ENCODE data around the gene MORN1.
"Not testable (repeated sequence)": the region's sequence is repeated elsewhere in the genome, so short reads cannot be mapped to it uniquely, and the experiment has no call there.

Gene MORN1

DNA sequence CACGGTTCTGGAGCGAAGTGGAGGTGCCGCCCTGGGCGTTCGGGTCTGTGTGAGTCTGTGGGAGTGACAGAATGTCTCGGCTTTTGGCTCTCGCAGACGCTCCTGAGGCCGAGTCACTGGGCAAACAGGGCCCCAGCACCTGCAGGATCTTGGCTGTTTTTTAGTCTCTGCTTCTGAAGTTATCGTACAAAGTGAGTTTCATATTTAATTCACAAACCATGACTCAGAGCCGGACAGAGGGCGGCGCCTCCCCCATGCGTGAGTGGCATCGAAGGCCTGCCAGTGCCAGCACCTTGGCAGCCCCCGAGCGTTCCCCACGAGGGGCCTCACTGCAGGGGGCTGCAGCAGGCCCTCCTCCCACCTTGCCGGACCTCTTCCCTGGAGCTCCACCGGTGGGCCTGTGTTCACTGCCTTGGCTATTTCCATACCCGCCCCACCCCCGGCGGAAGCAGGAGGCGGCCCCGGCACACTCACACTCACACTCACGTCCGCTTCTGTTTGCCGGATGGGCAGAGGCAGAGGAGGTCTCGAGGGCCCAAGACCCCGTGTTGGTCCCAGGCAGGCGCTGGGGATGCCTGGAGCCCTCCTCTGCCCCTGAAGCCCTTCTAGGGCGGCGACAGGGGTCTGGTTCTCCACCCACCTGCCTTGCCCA lies 56.3 kb downstream of the MORN1 start:
- no peak for DNase-seq

- DNase-seq = no peak
These were observed 57.0 kb downstream of the MORN1 start for GRCh38 chr1:2334366-2334765.

DNA sequence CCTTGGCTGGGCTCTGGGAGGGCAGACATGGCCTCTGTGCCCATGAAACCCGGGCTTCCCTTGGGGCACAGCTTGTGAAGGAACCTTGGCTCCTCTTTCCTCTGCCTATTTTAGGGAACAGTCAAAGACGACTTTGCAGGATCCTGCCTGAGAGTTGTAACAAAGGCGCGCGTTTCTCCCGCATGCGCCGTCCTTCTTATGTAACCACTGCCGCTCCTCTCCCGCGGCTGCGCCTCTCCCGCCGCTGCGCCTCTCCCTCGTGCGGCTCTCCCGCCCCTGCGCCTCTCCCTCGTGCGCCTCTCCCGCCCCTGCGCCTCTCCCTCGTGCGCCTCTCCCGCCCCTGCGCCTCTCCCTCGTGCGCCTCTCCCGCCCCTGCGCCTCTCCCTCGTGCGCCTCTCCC lies 59.8 kb downstream of the MORN1 start:
- not testable (repeated sequence) for DNase-seq

DNA sequence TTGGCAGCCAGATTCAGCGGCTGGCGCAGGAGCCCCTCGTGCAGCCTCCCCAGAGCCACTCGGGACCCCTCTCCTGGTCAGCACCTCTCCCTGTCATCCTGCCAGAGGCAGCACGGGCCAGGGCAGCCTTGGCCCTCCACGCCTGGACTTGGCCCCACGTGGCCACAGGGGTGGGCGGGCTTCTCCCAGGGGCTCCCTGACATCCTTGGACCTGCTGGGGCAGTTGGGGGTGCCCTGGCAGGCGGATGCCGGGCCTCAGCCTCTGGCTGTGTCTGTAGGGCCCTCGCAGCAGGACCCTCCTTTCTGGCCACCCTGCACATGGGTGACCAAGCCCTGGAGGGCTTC lies 60.2 kb downstream of the MORN1 start:
- no peak for DNase-seq

GRCh38 chr1:2330519-2331199 lies 60.7 kb downstream of the MORN1 start:
- no peak for DNase-seq

- no peak for DNase-seq
These were observed 61.3 kb downstream of the MORN1 start for GRCh38 chr1:2330035-2330434.

DNA sequence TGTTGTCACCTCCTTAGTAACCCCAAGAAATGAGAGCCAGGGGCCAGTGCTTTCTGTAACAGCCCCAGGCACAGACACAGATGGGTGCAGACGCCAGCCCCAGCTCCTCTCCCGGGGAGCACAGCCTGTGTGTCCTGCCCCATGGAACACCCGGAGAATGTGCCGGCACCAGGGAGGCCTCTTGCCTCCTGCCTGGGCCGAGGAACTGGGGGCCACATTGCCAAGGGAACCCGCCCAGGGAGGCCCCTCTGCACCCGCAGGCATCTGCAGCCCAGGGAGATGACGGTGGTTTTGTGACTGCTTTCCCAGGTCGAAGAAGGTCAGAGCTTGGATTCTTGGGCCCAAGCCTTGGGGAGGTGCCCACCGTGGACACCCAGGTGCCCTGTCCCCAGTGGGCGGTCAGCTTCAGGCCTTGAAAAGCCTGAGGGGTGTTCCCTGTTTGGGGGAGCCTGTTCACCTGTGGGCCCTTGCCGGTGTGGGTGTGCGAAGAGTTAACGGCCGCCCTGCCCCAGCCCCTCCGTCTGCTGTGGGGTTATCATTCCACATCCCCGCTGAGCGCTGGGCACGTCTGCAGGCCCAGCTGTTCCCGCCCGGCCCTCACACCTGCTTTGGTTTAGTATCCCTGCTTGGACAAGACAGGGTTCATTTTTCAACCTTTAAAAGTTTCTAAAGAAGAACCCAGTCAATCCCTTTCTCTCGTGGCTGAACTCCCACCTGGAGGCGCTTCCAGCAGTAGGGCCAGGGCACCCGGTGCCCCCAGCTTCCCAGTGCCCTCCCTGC lies 62.5 kb downstream of the MORN1 start:
- no peak for DNase-seq

GRCh38 chr1:2327841-2328240 lies 63.5 kb downstream of the MORN1 start:
- DNase-seq = no peak

DNA sequence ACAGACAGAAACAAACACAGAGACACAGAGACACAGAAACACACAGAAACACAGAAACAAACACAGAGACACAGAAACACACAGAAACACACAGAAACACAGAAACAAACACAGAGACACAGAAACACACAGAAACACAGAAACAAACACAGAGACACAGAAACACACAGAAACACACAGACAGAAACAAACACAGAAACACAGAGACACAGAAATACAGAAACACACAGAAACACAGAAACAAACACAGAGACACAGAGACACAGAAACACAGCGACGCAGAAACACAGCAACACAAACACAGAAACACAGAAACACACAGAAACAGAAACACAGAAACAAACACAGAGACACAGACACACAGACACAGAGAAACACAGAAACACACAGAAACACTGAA lies 64.2 kb downstream of the MORN1 start:
- not testable (repeated sequence) for DNase-seq

GRCh38 chr1:2326524-2326923 lies 64.8 kb downstream of the MORN1 start:
- no peak for DNase-seq

- DNase-seq = no peak
These were observed 66.6 kb downstream of the MORN1 start for GRCh38 chr1:2324553-2325366.

DNA sequence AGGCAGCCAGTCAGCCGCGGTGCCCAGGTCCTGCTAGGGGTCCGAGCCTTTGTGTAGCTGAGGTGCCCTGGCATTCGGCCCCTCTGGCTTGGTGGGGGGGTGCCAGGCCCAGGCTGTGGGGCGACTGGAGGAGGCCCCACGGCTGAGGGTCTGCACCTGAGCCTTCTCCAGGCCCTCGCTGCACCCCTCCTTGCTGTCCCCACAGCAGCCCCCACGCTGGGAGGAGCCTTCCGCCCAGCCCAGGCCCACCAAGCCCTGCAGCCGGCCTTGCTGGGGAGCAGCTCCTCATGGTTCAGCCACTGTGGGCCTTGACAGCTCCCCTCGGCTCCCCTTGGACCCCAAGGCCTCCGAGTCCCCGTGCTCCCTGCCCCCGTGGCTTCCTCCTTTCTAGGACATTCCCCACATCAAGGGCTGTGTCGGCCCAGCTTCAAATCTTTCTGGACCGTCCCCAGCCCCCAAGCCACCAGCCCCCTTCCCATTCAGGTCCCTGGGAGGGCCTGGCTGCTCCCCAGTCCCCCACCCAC lies 67.8 kb downstream of the MORN1 start:
- no peak for DNase-seq

DNA sequence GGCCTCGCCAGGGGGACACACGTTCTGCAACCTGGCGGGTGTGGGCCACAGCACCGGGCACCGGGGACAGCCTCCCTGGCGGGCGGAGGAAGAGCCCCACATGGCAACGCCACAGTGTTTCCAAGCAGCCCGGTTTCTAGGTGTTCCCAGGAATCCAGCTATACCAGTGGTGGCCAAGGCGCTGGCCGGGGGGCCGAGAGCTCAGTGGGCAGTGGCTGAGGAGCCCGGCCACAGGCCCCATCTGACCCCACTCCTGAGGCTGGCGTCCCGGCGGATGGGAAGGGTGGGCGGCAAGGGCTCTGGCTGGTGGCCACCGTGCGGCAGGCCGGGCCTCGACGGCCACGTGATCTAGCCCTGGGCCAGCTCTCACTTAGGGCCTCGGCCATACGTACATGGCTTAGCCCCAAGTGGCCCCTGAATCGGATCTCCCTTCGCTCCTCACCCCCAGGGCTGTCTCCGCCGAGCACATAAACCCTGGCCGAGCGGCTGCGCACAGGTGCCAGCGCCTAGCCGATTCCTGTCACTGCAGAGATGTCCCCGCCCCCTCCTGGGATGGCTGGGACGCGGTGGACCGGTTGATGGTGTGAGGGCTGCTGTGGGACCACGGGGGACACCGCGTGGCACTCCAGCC lies 68.7 kb downstream of the MORN1 start:
- no peak for DNase-seq

DNA sequence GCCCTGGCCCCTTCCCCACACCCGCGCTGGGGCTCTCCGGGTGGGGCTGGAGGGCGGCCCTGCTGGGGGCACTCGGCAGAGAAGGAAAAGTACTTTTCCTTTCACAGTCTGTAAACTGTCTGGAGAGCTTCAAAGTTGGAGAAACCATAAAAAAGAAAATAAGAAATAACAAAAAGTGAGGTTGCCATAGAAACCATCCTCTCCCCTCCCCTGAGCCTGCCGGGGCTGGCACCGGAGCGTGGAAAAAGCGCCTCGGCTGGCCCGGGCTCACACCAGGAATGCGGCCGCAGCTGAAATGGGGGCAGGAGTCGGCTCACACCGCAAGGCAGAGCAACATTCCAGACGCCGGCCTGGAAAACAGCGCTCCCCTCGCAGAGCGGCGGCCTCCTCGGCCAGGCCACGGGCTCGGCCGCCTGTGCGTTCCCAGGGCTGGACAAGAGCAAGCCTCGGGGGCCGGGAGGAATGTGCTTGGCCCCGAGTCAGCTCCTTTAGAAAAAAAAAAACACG lies 69.2 kb downstream of the MORN1 start:
- no peak for DNase-seq

DNA sequence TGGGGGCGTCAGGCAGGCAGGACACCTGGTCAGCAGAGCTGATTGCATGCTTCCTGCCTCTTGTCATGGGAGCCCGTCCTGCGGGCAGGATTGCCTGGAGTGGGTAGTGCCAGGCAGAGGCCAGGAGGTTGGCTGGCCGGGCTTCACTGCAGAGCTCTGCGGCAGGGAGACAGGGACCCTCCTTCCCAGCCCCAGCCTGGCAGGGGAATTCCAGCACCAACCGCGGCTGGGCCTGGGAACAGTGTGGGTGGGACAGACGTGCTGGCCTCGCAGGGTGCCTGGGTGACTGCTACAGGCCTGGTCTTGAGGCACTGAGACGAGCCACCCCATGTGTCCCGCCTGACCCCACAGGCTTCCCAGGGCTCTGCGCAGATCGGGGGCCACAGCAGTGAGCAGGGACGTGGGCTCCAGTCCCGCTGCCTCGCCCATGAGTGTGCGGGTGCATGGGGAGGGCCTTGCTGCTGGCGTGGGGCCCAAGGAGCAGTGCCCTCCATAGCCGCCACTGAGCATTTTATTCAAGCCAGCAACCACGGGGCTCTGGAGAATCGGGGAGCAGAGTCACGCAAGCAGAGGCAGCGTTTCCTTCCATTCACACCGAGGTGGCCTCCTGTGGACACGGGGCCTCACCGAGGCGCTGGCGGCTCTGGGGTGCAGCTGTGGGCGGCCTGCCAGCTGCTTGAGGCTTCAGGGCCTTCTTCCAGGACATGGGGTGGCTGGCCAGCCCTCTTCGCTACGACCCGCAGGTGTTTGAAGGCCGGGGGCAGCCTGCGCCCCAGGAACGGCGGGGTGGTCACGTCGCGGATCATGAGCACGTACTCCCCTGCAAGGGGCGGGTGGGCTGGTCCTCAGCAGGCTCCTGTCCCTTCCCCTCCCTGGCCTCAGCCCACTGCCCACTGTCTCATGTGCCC lies 70.3 kb downstream of the MORN1 start:
- DNase-seq = no peak

DNA sequence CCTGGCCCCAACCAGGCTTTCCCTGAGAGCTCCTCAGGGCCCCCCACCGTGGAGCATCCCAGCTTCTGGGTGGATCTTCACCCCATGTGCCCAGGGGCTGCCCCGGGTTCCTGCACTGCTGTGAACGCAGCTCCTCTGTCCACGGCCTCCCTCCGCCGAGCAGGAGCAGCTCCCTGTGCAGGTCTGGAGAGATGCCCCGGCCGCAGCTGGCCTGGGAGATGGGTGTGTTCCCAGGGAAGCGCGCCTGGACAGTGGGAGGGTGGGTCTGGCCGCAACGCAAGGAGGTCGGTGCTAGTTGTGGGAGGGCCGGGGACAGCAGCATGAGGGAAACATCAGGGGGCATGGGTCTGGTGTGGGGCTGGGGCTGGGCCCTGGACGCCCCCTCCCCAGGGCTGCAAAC lies 71.3 kb downstream of the MORN1 start:
- no peak for DNase-seq

GRCh38 chr1:2319291-2319690 lies 72.1 kb downstream of the MORN1 start:
- DNase-seq = no peak

DNA sequence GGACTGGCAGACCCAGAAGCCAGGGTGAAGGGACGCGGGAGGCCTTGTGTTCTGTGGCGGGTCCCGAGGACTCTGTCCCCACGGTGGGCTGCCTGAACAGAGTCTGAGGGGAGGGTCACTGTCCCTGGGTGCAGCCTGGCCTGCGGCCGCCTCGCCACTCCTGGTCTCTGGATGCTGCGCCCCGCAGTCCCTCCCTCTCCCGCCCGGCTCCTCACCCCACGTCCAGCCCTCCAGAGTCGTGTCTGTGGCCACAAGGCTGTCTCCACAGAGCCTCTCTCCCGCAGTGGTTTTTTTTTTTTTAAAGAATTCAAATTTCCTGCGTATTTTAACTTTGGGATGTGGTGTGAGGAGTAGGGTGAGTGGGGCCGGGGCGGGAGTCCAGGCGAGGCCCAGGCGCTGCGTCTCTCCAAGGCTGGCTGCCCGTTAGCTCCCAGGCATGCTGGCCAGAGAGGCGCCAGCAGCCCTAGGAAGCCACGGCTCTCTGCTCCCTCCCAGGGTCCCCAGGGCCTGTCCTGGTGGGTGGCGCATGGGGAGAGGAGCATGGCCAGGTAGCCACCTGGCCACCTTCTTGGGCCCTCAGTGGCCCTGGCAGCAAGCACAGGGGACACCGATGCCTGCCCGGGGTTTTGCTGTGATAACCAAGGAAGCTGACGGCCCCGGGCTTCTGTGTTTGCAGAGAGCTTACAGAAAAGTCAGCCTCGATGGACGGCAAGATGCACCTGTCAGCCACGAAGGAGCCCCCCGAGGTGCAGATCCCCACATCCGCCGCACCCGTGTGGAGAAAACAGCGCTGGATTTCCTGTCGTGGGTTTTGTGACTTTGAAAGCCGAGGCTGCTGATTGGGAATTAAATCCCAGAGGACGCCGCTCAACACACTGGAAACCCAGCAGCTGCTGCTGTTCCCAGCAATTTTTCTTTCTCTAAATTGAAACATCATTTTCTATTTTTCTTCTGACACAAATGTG lies 72.8 kb downstream of the MORN1 start:
- DNase-seq = no peak

DNA sequence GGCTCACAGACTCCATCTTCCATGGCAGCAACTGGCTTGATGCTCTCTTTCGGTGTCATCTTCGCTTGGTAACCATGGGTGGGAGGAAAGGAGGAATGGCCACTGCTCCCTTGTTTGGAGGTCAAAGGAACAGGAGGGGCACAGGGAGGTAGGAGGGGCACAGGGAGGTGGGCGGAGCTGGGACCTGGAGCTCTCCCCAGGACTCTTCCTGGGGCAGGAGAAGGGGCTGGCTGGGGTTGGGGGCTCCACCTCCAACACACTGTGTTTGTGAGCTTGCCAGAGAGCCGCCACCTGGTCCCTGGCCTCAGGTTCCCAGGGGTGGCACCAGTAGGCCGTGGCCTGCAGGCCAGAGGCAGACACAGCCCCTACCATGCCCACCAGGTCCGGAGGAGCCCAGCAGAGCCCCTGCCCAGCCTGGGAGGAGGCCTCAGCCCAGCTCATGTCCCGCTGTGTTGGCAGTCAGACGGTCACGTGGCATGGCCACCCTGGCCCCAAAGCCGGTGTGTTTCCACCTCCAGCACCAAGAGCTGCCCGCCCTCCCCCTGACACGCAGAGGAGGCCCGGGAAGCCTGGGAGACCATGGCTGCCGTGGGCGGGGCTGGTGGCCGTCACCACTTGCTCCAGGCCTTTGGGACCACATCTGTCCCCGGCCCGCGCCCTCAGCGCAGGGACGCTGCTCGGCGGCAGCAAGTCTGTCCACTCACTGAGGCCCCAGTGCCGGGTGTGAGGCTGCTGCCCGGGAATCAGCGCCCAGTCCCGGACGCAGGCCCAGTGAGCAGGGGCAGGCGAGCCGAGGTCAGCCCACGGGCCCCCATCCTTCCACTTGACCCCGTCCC lies 73.9 kb downstream of the MORN1 start:
- DNase-seq = no peak

All from CD4-positive, alpha-beta T cell treated with Interleukin-15 for 1 hour (primary cell).